Transverse colon (tissue), 4 donors: Measurements from ENCODE around the gene RAB3IL1. TPM values are rescaled to one million over a fixed set of nuclear protein-coding genes. Genes with fewer than 3 reads are reported as not detected.

ENCODE experiments used
- DNase-seq: peaks from one replicate; pipeline ENCODE4 v3.0.0-alpha.2; 2019
- H3K27ac ChIP-seq, 4 donors: fragments of 200-600 bp; sonication (generic); 2 replicates each; pipeline ENCODE4 v1.5.1; 2016 to 2018; ENCODE audit warnings: inconsistent platforms in 4 of 4
- H3K27me3 ChIP-seq: fragments of 200-600 bp; sonication (generic); 2 replicates; pipeline ENCODE4 v1.5.1; 2017; ENCODE audit warnings: inconsistent platforms
- H3K36me3 ChIP-seq, 4 donors: fragments of 200-600 bp; sonication (generic); 2 replicates each; pipeline ENCODE4 v1.5.1; 2017 to 2019; ENCODE audit warnings: inconsistent platforms in 4 of 4
- H3K4me1 ChIP-seq, 4 donors: fragments of 200-600 bp; sonication (generic); 2 replicates each; pipeline ENCODE4 v1.5.1; 2017 to 2020; ENCODE audit warnings: inconsistent platforms in 4 of 4
- H3K4me3 ChIP-seq, 4 donors: fragments of 200-600 bp; sonication (generic); 1 replicate in 1 of 4; 2 replicates in 3 of 4; pipeline versions ENCODE4 v1.5.1 to v1.6.1; 2017 to 2019; ENCODE audit warnings: inconsistent platforms in 4 of 4
- H3K9me3 ChIP-seq, 2 donors: fragments of 200-600 bp; sonication (generic); 2 replicates each; pipeline ENCODE4 v1.5.1; 2017 to 2019; ENCODE audit warnings: inconsistent platforms in 2 of 2
- EP300 ChIP-seq: sonication (generic); formaldehyde crosslinking; IDR thresholded peaks from one replicate; pipeline ENCODE4 v1.6.1; 2017; ENCODE audit warnings: antibody characterized with exemption, low read depth
- POLR2A ChIP-seq: fragments of 450-650 bp; IDR thresholded peaks from one replicate; pipeline ENCODE4 v1.6.1; 2016; ENCODE audit warnings: antibody characterized with exemption, mild to moderate bottlenecking, moderate library complexity
- POLR2AphosphoS5 ChIP-seq, 3 donors: sonication (generic); formaldehyde crosslinking; IDR thresholded peaks; one replicate each; pipeline ENCODE4 v1.6.1; 2016; ENCODE audit warnings: antibody characterized with exemption in 3 of 3
- WGBS, 2 donors: methylation state at CpG; one replicate each; pipeline ENCODE4 v1.1.5; 2018; ENCODE audit warnings: low coverage in 1 of 2; 5-methylcytosine and 5-hydroxymethylcytosine counted together
- in situ Hi-C, 4 donors: fragments of 200-750 bp; cut with MboI; loops; one replicate each; pipeline versions ENCODE4 v1.15.0 to v1.15.1; 2017; ENCODE audit warnings: low sequenced_read_pairs in 3 of 4, low pct_ligation_motif_present in 1 of 4, low pct_unique_long_range_greater_than_20kb in 1 of 4
- intact Hi-C: fragments of 100-400 bp; cut with DNase I; formaldehyde crosslinking; loops from one replicate; pipeline ENCODE4 v1.15.1; 2023; ENCODE audit warnings: low total_unique reads
- total RNA-seq, 4 donors: library from RNA; depleted of rRNA; stranded (reverse); fragments of >200 nt; gene quantifications; one replicate each; pipeline ENCODE4 v1.1.0, GENCODE V29; 2016
- TF ChIP-seq, protein P1 (sequence below), 5 experiments: fragments of 200-600 bp in 3 of 5; fragments of 450-650 bp in 2 of 5; sonication (generic) in 3 of 5; IDR thresholded peaks; 1 replicate in 2 of 5; 2 replicates in 3 of 5; pipeline ENCODE4 v1.5.1; 2016 to 2017; ENCODE audit warnings: antibody characterized with exemption in 5 of 5, inconsistent platforms in 3 of 5, mild to moderate bottlenecking in 2 of 5, moderate library complexity in 1 of 5

RAB3IL1 gene
- total RNA-seq, 4 donors from 2014 or later, result 1.2 to 7.6 (median 5.9) TPM

DNA sequence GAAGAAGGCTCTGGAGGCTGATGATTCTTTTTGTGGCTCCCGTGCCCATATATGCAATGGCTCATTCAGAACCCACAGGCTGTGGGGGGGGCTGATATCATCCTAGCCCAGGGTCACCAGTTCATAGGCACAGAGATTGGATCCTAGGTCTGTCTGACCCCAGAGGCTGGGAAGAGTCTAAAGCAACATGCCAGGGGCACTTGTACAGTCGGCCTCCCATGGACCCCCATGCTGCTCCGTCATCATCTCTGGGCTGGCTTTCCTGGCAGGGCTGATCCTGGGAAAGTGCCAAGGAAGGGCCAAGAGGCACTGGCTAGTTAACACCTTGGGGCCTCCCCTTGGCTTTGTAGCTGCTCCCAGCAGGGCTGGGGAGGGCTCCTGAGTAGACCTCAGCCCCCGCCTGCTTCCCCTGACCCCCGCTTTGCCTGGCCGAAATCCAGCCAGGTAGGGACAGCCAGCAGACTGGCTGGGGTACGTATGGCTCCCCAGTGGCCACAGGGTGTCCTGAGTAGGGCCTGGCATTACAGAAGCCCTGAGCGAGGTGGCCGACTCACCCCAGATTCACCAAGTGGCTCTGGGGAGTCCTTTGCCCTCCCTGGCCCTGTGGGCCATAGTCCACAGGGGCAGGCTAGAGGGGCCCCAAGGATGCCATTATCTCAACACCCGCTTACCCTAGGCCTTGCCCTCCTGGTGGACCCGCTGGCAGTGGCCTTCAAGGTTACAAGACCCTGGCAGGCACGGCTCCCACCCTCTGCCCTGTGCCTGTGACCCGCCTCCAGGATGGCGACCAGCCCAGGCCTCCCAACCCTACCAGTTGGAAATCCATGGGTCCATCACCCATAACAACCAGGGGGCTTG, 48.6 kb downstream of the RAB3IL1 start:
- Histone ChIP-seq H3K27ac (no peak overlapping the region), H3K27me3 (peaks cover 13% of the 10 kb centered on the region), H3K4me3 (no peak overlapping the region), H3K4me1 (peaks cover 0 to 8% (median 0%) of the 10 kb centered on the region in 4 donors), H3K36me3 (no peaks in the 10 kb centered on the region), H3K9me3 (no peaks in the 10 kb centered on the region)
- 91% methylated on average over 10 of the region's 14 CpGs; no CpG with 5 or more reads in 1 of the 2 donors for WGBS, 2 donors
- intact Hi-C loops, result no loop called here
- TF ChIP-seq POLR2A (no peak), POLR2AphosphoS5 (IDR thresholded peaks at IDR 0.05) (no peak), EP300 (no peak)
- TF ChIP-seq, protein P1, sequence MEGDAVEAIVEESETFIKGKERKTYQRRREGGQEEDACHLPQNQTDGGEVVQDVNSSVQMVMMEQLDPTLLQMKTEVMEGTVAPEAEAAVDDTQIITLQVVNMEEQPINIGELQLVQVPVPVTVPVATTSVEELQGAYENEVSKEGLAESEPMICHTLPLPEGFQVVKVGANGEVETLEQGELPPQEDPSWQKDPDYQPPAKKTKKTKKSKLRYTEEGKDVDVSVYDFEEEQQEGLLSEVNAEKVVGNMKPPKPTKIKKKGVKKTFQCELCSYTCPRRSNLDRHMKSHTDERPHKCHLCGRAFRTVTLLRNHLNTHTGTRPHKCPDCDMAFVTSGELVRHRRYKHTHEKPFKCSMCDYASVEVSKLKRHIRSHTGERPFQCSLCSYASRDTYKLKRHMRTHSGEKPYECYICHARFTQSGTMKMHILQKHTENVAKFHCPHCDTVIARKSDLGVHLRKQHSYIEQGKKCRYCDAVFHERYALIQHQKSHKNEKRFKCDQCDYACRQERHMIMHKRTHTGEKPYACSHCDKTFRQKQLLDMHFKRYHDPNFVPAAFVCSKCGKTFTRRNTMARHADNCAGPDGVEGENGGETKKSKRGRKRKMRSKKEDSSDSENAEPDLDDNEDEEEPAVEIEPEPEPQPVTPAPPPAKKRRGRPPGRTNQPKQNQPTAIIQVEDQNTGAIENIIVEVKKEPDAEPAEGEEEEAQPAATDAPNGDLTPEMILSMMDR (IDR thresholded peaks at IDR 0.05), result no peak
- DNase-seq, result no peak
- in situ Hi-C loops, result loop anchor here in 2 of 4 donors (25.0 kb wide), 1 partner anchor 444 kb away; no protein-coding TSS in a partner anchor

DNA sequence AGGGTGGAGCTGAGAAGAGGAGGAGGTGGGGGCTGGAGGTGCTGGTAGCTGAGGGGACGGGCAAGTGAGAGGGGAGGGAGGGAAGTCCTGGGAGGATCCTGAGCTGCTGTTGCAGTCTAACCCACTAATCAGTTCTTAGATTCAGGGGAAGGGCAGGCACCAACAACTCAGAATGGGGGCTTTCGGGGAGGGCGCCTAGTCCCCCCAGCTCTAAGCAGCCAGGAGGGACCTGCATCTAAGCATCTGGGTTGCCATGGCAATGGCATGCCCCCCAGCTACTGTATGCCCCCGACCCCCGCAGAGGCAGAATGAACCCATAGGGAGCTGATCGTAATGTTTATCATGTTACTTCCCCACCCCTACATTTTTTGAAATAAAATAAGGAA, 50.4 kb downstream of the RAB3IL1 start:
- WGBS, 2 donors, result 92% methylated on average over 6 of the region's 6 CpGs; no CpG with 5 or more reads in 1 of the 2 donors
- H3K4me3 ChIP-seq, result no peak overlapping the region
- no peak overlapping the region for H3K27ac ChIP-seq
- no peaks in the 10 kb centered on the region for H3K36me3 ChIP-seq
- in situ Hi-C loops, result loop anchor here in 2 of 4 donors (25.0 kb wide), 1 partner anchor 445 kb away; no protein-coding TSS in a partner anchor
- TF ChIP-seq POLR2AphosphoS5 (IDR thresholded peaks at IDR 0.05), result no peak
- TF ChIP-seq EP300, result no peak
- no peak for TF ChIP-seq POLR2A
- TF ChIP-seq, protein P1 (IDR thresholded peaks at IDR 0.05), result no peak
- intact Hi-C loops, result no loop called here
- peaks cover 0 to 8% (median 0%) of the 10 kb centered on the region in 4 donors for H3K4me1 ChIP-seq
- peaks cover 13% of the 10 kb centered on the region for H3K27me3 ChIP-seq
- no peak for DNase-seq
- no peaks in the 10 kb centered on the region for H3K9me3 ChIP-seq

DNA sequence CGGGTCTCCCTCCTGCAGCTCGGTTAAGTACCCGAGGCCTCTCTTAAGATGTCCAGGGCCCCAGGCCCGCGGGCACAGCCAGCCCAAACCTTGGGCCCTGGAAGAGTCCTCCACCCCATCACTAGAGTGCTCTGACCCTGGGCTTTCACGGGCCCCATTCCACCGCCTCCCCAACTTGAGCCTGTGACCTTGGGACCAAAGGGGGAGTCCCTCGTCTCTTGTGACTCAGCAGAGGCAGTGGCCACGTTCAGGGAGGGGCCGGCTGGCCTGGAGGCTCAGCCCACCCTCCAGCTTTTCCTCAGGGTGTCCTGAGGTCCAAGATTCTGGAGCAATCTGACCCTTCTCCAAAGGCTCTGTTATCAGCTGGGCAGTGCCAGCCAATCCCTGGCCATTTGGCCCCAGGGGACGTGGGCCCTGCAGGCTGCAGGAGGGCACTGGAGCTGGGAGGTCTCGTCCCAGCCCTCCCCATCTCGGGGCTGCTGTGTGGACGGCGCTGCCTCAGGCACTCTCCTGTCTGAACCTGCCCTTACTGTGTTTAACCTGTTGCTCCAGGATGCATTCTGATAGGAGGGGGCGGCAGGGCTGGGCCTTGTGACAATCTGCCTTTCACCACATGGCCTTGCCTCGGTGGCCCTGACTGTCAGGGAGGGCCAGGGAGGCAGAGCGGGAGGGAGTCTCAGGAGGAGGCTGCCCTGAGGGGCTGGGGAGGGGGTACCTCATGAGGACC, 51.0 kb downstream of the RAB3IL1 start:
- Histone ChIP-seq H3K27me3 (peaks cover 9% of the 10 kb centered on the region), H3K4me3 (no peak overlapping the region), H3K36me3 (no peaks in the 10 kb centered on the region), H3K9me3 (no peaks in the 10 kb centered on the region), H3K4me1 (peaks cover 0 to 6% (median 0%) of the 10 kb centered on the region in 4 donors), H3K27ac (no peak overlapping the region)
- no peak for DNase-seq
- intact Hi-C loops, result no loop called here
- WGBS, 2 donors, result 74% methylated on average over 18 of the region's 18 CpGs; no CpG with 5 or more reads in 1 of the 2 donors
- TF ChIP-seq, protein P1 (IDR thresholded peaks at IDR 0.05), result no peak
- TF ChIP-seq EP300 (no peak), POLR2AphosphoS5 (IDR thresholded peaks at IDR 0.05) (no peak), POLR2A (no peak)
- in situ Hi-C loops, result loop anchor here in 2 of 4 donors (25.0 kb wide), 1 partner anchor 446 kb away; no protein-coding TSS in a partner anchor
